ENCODE data around the gene BIRC6.

Gene BIRC6

GRCh38 chr2:32506446-32506845 lies 149.6 kb downstream of the BIRC6 start:
- Histone ChIP-seq H3K4me1 (ENCODE audit: low read depth, poor library complexity, severe bottlenecking) (no peaks in the 10 kb centered on the region), H3K27me3 (ENCODE audit: insufficient read depth, low read depth) (no peaks in the 10 kb centered on the region), H3K4me2 (no peak overlapping the region), H3K79me2 (ENCODE audit: insufficient read depth, low read depth) (no peaks in the 10 kb centered on the region), H3K27ac (no peak overlapping the region), H3K36me3 (ENCODE audit: insufficient read depth) (peaks cover 5% of the 10 kb centered on the region; the same call in 1 of the 2 replicates), H2AFZ (ENCODE audit: low read depth) (no peak overlapping the region), H4K20me1 (ENCODE audit: insufficient read depth) (no peaks in the 10 kb centered on the region), H3K4me3 (IDR thresholded peaks at IDR 0.05; ENCODE audit: insufficient read depth, low read depth, low read length) (no peak overlapping the region), H3K9ac (no peak overlapping the region)
- TF ChIP-seq CTCF (conservative IDR thresholded peaks at IDR 0.05; ENCODE audit: low read depth, low read length): no peak

GRCh38 chr2:32514946-32515345 lies 158.1 kb downstream of the BIRC6 start:
- H3K4me3 ChIP-seq (IDR thresholded peaks at IDR 0.05; ENCODE audit: insufficient read depth, low read depth, low read length): no peak overlapping the region
- no peaks in the 10 kb centered on the region for H4K20me1 ChIP-seq (ENCODE audit: insufficient read depth)
- no peak overlapping the region for H3K9ac ChIP-seq
- no peaks in the 10 kb centered on the region for H3K79me2 ChIP-seq (ENCODE audit: insufficient read depth, low read depth)
- H3K4me1 ChIP-seq (ENCODE audit: low read depth, poor library complexity, severe bottlenecking): no peaks in the 10 kb centered on the region
- H2AFZ ChIP-seq (ENCODE audit: low read depth): no peak overlapping the region
- H3K4me2 ChIP-seq: no peak overlapping the region
- H3K27ac ChIP-seq: no peak overlapping the region
- peaks cover 31% of the 10 kb centered on the region for H3K36me3 ChIP-seq (ENCODE audit: insufficient read depth)
- TF ChIP-seq CTCF (conservative IDR thresholded peaks at IDR 0.05; ENCODE audit: low read depth, low read length): no peak
- no peaks in the 10 kb centered on the region for H3K27me3 ChIP-seq (ENCODE audit: insufficient read depth, low read depth)

GRCh38 chr2:32516567-32516966 lies 159.7 kb downstream of the BIRC6 start:
- TF ChIP-seq CTCF (conservative IDR thresholded peaks at IDR 0.05; ENCODE audit: low read depth, low read length): no peak
- Histone ChIP-seq H3K27ac (no peak overlapping the region), H3K36me3 (ENCODE audit: insufficient read depth) (peaks cover 26% of the 10 kb centered on the region)

GRCh38 chr2:32522770-32523169 lies 165.9 kb downstream of the BIRC6 start:
- Histone ChIP-seq H3K4me1 (ENCODE audit: low read depth, poor library complexity, severe bottlenecking) (no peaks in the 10 kb centered on the region), H3K4me3 (IDR thresholded peaks at IDR 0.05; ENCODE audit: insufficient read depth, low read depth, low read length) (no peak overlapping the region), H4K20me1 (ENCODE audit: insufficient read depth) (no peaks in the 10 kb centered on the region), H3K27ac (no peak overlapping the region), H3K4me2 (no peak overlapping the region), H3K36me3 (ENCODE audit: insufficient read depth) (peaks cover 10% of the 10 kb centered on the region), H2AFZ (ENCODE audit: low read depth) (no peak overlapping the region), H3K27me3 (ENCODE audit: insufficient read depth, low read depth) (no peaks in the 10 kb centered on the region), H3K79me2 (ENCODE audit: insufficient read depth, low read depth) (no peaks in the 10 kb centered on the region), H3K9ac (no peak overlapping the region)
- no peak for TF ChIP-seq CTCF (conservative IDR thresholded peaks at IDR 0.05; ENCODE audit: low read depth, low read length)

More at GRCh38 chr2:32516567-32516966, 159.7 kb downstream of the BIRC6 start:
- H3K27me3 ChIP-seq (ENCODE audit: insufficient read depth, low read depth): no peaks in the 10 kb centered on the region
- H4K20me1 ChIP-seq (ENCODE audit: insufficient read depth): no peaks in the 10 kb centered on the region
- H3K4me1 ChIP-seq (ENCODE audit: low read depth, poor library complexity, severe bottlenecking): no peaks in the 10 kb centered on the region
- no peak overlapping the region for H3K4me3 ChIP-seq (IDR thresholded peaks at IDR 0.05; ENCODE audit: insufficient read depth, low read depth, low read length)
- H3K4me2 ChIP-seq: no peak overlapping the region
- H3K79me2 ChIP-seq (ENCODE audit: insufficient read depth, low read depth): no peaks in the 10 kb centered on the region
- H2AFZ ChIP-seq (ENCODE audit: low read depth): no peak overlapping the region
- H3K9ac ChIP-seq: no peak overlapping the region

All from KMS-11 (cell line).